Endodermal cell (in vitro differentiated cells): ENCODE results near the gene C14orf180. TPM values are rescaled to one million over a fixed set of nuclear protein-coding genes. Genes with fewer than 3 reads are reported as not detected.

Experiments
- DNase-seq: peaks from one replicate; pipeline ENCODE4 v3.0.0-alpha.2; 2017
- H3K27ac ChIP-seq: 2 replicates; pipeline ENCODE4 v1.5.1; 2013; ENCODE audit warnings: mild to moderate bottlenecking, low read depth, low read length, moderate library complexity
- H3K27me3 ChIP-seq: 2 replicates; pipeline ENCODE4 v1.6.1; 2013; ENCODE audit warnings: mild to moderate bottlenecking, low read length, moderate library complexity; ENCODE audit not compliant: insufficient read depth, control insufficient read depth, poor library complexity, severe bottlenecking
- H3K36me3 ChIP-seq: 2 replicates; pipeline ENCODE4 v1.7.0; 2013; ENCODE audit warnings: mild to moderate bottlenecking, low read length, moderate library complexity; ENCODE audit not compliant: control insufficient read depth, insufficient read depth
- H3K4me1 ChIP-seq: one replicate; pipeline ENCODE4 v1.7.0; 2013; ENCODE audit warnings: low read length; ENCODE audit not compliant: control insufficient read depth, insufficient read depth
- H3K4me3 ChIP-seq: 2 replicates; pipeline ENCODE4 v1.5.1; 2013; ENCODE audit warnings: mild to moderate bottlenecking, low read length, moderate library complexity
- H3K9ac ChIP-seq: 2 replicates; pipeline ENCODE4 v1.6.1; 2013; ENCODE audit warnings: mild to moderate bottlenecking, low read length, moderate library complexity; ENCODE audit not compliant: poor library complexity, severe bottlenecking; ENCODE audit errors: extremely low read depth
- H3K9me3 ChIP-seq: 2 replicates; pipeline ENCODE4 v1.6.1; 2013; ENCODE audit warnings: mild to moderate bottlenecking, low read length, moderate library complexity; ENCODE audit not compliant: control insufficient read depth
- H3K27ac Mint-ChIP-seq: 2 replicates; pipeline ENCODE4 v1.8.0; 2020; ENCODE audit warnings: mixed read lengths
- H3K27me3 Mint-ChIP-seq: 2 replicates; pipeline ENCODE4 v1.8.0; 2021; ENCODE audit warnings: mild to moderate bottlenecking, mixed read lengths; ENCODE audit not compliant: insufficient read depth
- H3K36me3 Mint-ChIP-seq: 2 replicates; pipeline ENCODE4 v1.8.0; 2020; ENCODE audit warnings: low read depth, mixed read lengths
- H3K4me1 Mint-ChIP-seq: 2 replicates; pipeline ENCODE4 v1.8.0; 2020; ENCODE audit warnings: mixed read lengths
- H3K4me3 Mint-ChIP-seq: 2 replicates; pipeline ENCODE4 v1.8.0; 2020; ENCODE audit warnings: mild to moderate bottlenecking, moderate library complexity, mixed read lengths
- H3K9me3 Mint-ChIP-seq: 2 replicates; pipeline ENCODE4 v1.8.0; 2020; ENCODE audit warnings: mild to moderate bottlenecking, mixed read lengths
- CTCF ChIP-seq: fragments of 200-600 bp; sonication (generic); conservative IDR thresholded peaks from 2 replicates; pipeline ENCODE4 v1.5.0; 2021; ENCODE audit warnings: antibody characterized with exemption, mild to moderate bottlenecking
- WGBS, 2 experiments: methylation state at CpG; one replicate each; pipeline versions ENCODE4 v1.1.5 to v1.1.7; 2013; ENCODE audit warnings: missing lambda C conversion rate in 2 of 2, mixed read lengths in 1 of 2; ENCODE audit not compliant: insufficient coverage in 1 of 2, insufficient read length in 1 of 2; 5-methylcytosine and 5-hydroxymethylcytosine counted together
- total RNA-seq, 2 donors: library from RNA; stranded (reverse); fragmentation: NEBNext Ultra II Directional in 1 of 2; extraction: Animal tissue kit (Norgen Biotek cat#: 25700) in 1 of 2; gene quantifications; 2 replicates in 1 of 2; 3 replicates in 1 of 2; pipeline ENCODE4 v1.2.1, GENCODE V29; 2021

The C14orf180 gene
- total RNA-seq, 2 donors from 2014 or later: not detected

GRCh38 chr14:104571246-104571645, 8.3 kb upstream of the C14orf180 start:
- Histone ChIP-seq H3K27me3 (no peaks in the 10 kb centered on the region), H3K9me3 (no peaks in the 10 kb centered on the region), H3K4me1 (no peaks in the 10 kb centered on the region), H3K9ac (no peak overlapping the region), H3K36me3 (no peaks in the 10 kb centered on the region), H3K4me3 (no peak overlapping the region), H3K27ac (no peak overlapping the region)
- H3K9me3 Mint-ChIP-seq: no peaks in the 10 kb centered on the region
- DNase-seq: no peak
- H3K27ac Mint-ChIP-seq: no peak overlapping the region
- WGBS, 2 experiments: 86 to 89% methylated on average over 13 to 16 of the region's 16 CpGs
- peaks cover 6% of the 10 kb centered on the region for H3K4me1 Mint-ChIP-seq
- no peaks in the 10 kb centered on the region for H3K27me3 Mint-ChIP-seq
- TF ChIP-seq CTCF: no peak
- H3K4me3 Mint-ChIP-seq: no peak overlapping the region
- no peaks in the 10 kb centered on the region for H3K36me3 Mint-ChIP-seq

GRCh38 chr14:104572024-104572626, 7.4 kb upstream of the C14orf180 start:
- no peak overlapping the region for H3K4me3 Mint-ChIP-seq
- H3K9me3 Mint-ChIP-seq: no peaks in the 10 kb centered on the region
- DNase-seq: no peak
- Histone ChIP-seq H3K9ac (no peak overlapping the region), H3K36me3 (no peaks in the 10 kb centered on the region), H3K27ac (no peak overlapping the region), H3K4me3 (no peak overlapping the region), H3K4me1 (no peaks in the 10 kb centered on the region), H3K9me3 (no peaks in the 10 kb centered on the region), H3K27me3 (no peaks in the 10 kb centered on the region)
- no peaks in the 10 kb centered on the region for H3K36me3 Mint-ChIP-seq
- no peak for TF ChIP-seq CTCF
- peaks cover 6% of the 10 kb centered on the region for H3K4me1 Mint-ChIP-seq
- H3K27me3 Mint-ChIP-seq: no peaks in the 10 kb centered on the region
- H3K27ac Mint-ChIP-seq: no peak overlapping the region
- WGBS, 2 experiments: 82 to 92% methylated on average over 3 to 11 of the region's 11 CpGs

GRCh38 chr14:104572668-104573067, 6.9 kb upstream of the C14orf180 start:
- H3K36me3 ChIP-seq: no peaks in the 10 kb centered on the region
- H3K4me1 ChIP-seq: no peaks in the 10 kb centered on the region
- Mint-ChIP-seq H3K36me3 (no peaks in the 10 kb centered on the region), H3K9me3 (no peaks in the 10 kb centered on the region), H3K27me3 (no peaks in the 10 kb centered on the region), H3K27ac (no peak overlapping the region), H3K4me1 (peaks cover 6% of the 10 kb centered on the region), H3K4me3 (no peak overlapping the region)
- TF ChIP-seq CTCF: no peak
- H3K27ac ChIP-seq: no peak overlapping the region
- no peaks in the 10 kb centered on the region for H3K9me3 ChIP-seq
- H3K9ac ChIP-seq: no peak overlapping the region
- WGBS, 2 experiments: 93 to 96% methylated on average over 7 of the region's 7 CpGs
- no peak overlapping the region for H3K4me3 ChIP-seq
- no peaks in the 10 kb centered on the region for H3K27me3 ChIP-seq
- no peak for DNase-seq
